ENCODE results near the gene PHETA1.

GRCh38 chr12:111359231-111359913 is 9.5 kb downstream of the PHETA1 start:
- TF ChIP-seq CTCF (IDR thresholded peaks at IDR 0.05) (no peak), ZFX (IDR thresholded peaks at IDR 0.05; ENCODE audit: borderline replicate concordance) (no peak)
